ENCODE data around the gene YPEL1.

GRCh38 chr22:21694394-21694793 is 41.2 kb downstream of the YPEL1 start:
- TF ChIP-seq, protein P1, sequence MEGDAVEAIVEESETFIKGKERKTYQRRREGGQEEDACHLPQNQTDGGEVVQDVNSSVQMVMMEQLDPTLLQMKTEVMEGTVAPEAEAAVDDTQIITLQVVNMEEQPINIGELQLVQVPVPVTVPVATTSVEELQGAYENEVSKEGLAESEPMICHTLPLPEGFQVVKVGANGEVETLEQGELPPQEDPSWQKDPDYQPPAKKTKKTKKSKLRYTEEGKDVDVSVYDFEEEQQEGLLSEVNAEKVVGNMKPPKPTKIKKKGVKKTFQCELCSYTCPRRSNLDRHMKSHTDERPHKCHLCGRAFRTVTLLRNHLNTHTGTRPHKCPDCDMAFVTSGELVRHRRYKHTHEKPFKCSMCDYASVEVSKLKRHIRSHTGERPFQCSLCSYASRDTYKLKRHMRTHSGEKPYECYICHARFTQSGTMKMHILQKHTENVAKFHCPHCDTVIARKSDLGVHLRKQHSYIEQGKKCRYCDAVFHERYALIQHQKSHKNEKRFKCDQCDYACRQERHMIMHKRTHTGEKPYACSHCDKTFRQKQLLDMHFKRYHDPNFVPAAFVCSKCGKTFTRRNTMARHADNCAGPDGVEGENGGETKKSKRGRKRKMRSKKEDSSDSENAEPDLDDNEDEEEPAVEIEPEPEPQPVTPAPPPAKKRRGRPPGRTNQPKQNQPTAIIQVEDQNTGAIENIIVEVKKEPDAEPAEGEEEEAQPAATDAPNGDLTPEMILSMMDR (conservative IDR thresholded peaks at IDR 0.05 in 1 of 2, IDR thresholded peaks at IDR 0.05 in 1 of 2; ENCODE audit: low read depth in 1 of 2, low read length in 2 of 2) = no peak
- no peak for TF ChIP-seq EZH2 (IDR thresholded peaks at IDR 0.05; ENCODE audit: low read length, missing control alignments)

All from fibroblast of lung (primary cell).